Common myeloid progenitor, CD34-positive (primary cell): ENCODE measurements around the gene BCAR3.

ENCODE experiments used
- CTCF ChIA-PET: fragments of 350-600 bp; sonication (Branson Sonifier 250); formaldehyde crosslinking; loops from one replicate; lab custom pipeline; 2021; ENCODE audit warnings: antibody characterized with exemption; lab: Charles Lee
- POLR2A ChIA-PET: fragments of 350-600 bp; sonication (Branson Sonifier 250); formaldehyde crosslinking; loops from one replicate; lab custom pipeline; 2021; ENCODE audit warnings: antibody characterized with exemption; lab: Charles Lee
- DNase-seq, 3 donors: peaks; one replicate each; pipeline versions ENCODE4 v3.0.0 to v3.0.0-alpha.2; 2013
- H3K27ac ChIP-seq, 2 experiments: 1 replicate in 1 of 2; 2 replicates in 1 of 2; pipeline ENCODE4 v1.7.0; 2013; ENCODE audit warnings: inconsistent platforms in 2 of 2, low read length in 2 of 2, mild to moderate bottlenecking in 2 of 2, low read depth in 1 of 2, moderate library complexity in 1 of 2; ENCODE audit not compliant: severe bottlenecking in 2 of 2, insufficient read depth in 1 of 2, poor library complexity in 1 of 2
- H3K27me3 ChIP-seq, 5 experiments: replicated peaks in 2 of 5; 1 replicate in 3 of 5; 2 replicates in 2 of 5; pipeline versions ENCODE4 v1.6.1 to v1.7.0; 2013; ENCODE audit warnings: low read length in 4 of 5, mild to moderate bottlenecking in 2 of 5, moderate library complexity in 2 of 5, inconsistent platforms in 1 of 5; ENCODE audit not compliant: insufficient read depth in 5 of 5, control insufficient read depth in 4 of 5
- H3K36me3 ChIP-seq, 4 experiments: 1 replicate in 2 of 4; 2 replicates in 2 of 4; pipeline versions ENCODE4 v1.6.1 to v1.7.0; 2013; ENCODE audit warnings: low read length in 3 of 4, control low read depth in 1 of 4, mild to moderate bottlenecking in 1 of 4; ENCODE audit not compliant: control insufficient read depth in 4 of 4, insufficient read depth in 4 of 4
- H3K4me1 ChIP-seq, 4 experiments: 1 replicate in 3 of 4; 2 replicates in 1 of 4; pipeline versions ENCODE4 v1.6.1 to v1.7.1; 2013; ENCODE audit warnings: low read length in 3 of 4, mild to moderate bottlenecking in 3 of 4, control low read depth in 1 of 4, inconsistent platforms in 1 of 4, moderate library complexity in 1 of 4; ENCODE audit not compliant: control insufficient read depth in 4 of 4, insufficient read depth in 4 of 4; ENCODE audit errors: control extremely low read depth in 1 of 4
- H3K4me3 ChIP-seq, 7 experiments: 1 replicate in 4 of 7; 2 replicates in 3 of 7; pipeline versions ENCODE4 v1.5.1 to v1.7.0; 2013; ENCODE audit warnings: mild to moderate bottlenecking in 7 of 7, low read length in 6 of 7, moderate library complexity in 6 of 7, inconsistent platforms in 2 of 7, low read depth in 2 of 7, control low read depth in 1 of 7; ENCODE audit not compliant: insufficient read depth in 4 of 7, control insufficient read depth in 1 of 7; ENCODE audit errors: extremely low read depth in 1 of 7
- H3K9me3 ChIP-seq, 5 experiments: 1 replicate in 4 of 5; 2 replicates in 1 of 5; pipeline versions ENCODE4 v1.6.1 to v1.7.1; 2013; ENCODE audit warnings: low read length in 4 of 5, mild to moderate bottlenecking in 2 of 5, inconsistent platforms in 1 of 5, low read depth in 1 of 5, moderate library complexity in 1 of 5; ENCODE audit not compliant: control insufficient read depth in 4 of 5, insufficient read depth in 2 of 5; ENCODE audit errors: control extremely low read depth in 1 of 5
- WGBS: methylation state at CpG from one replicate; pipeline ENCODE4 v1.1.5; 2013; ENCODE audit not compliant: insufficient coverage; 5-methylcytosine and 5-hydroxymethylcytosine counted together

Gene BCAR3

GRCh38 chr1:93577536-93578432, 103.9 kb downstream of the BCAR3 start:
- Histone ChIP-seq H3K9me3 (no peaks in the 10 kb centered on the region), H3K4me3 (no peak overlapping the region), H3K4me1 (no peaks in the 10 kb centered on the region), H3K36me3 (no peaks in the 10 kb centered on the region), H3K27me3 (no peaks in the 10 kb centered on the region), H3K27ac (no peak overlapping the region)
- 100% methylated on average over 17 of the region's 18 CpGs for WGBS
- DNase-seq: no peak
- ChIA-PET POLR2A (interaction anchor here (1.0 kb wide), 1 partner anchor 7 kb away, joined by 4 read pairs; no protein-coding TSS in a partner anchor), CTCF (no interaction called here)

- POLR2A ChIA-PET: no interaction called here
- no peak overlapping the region for H3K27ac ChIP-seq
- 100% methylated on average over 2 of the region's 2 CpGs for WGBS
- no peak for DNase-seq
- H3K9me3 ChIP-seq: no peaks in the 10 kb centered on the region
- H3K27me3 ChIP-seq: no peaks in the 10 kb centered on the region
- no peak overlapping the region for H3K4me3 ChIP-seq
- H3K36me3 ChIP-seq: no peaks in the 10 kb centered on the region
- no peaks in the 10 kb centered on the region for H3K4me1 ChIP-seq
- CTCF ChIA-PET: interaction anchor here (0.6 to 1.5 kb wide), 3 partner anchors 15 to 405 kb away, joined by 3 read pairs; no protein-coding TSS in a partner anchor
These were observed 104.9 kb downstream of the BCAR3 start for GRCh38 chr1:93576746-93577145.

GRCh38 chr1:93576346-93576745, 105.3 kb downstream of the BCAR3 start:
- H3K27ac ChIP-seq: no peak overlapping the region
- ChIA-PET POLR2A (interaction anchor here (0.6 kb wide), 1 partner anchor 399 kb away, joined by 3 read pairs; no protein-coding TSS in a partner anchor), CTCF (interaction anchor here (0.6 to 1.5 kb wide), 3 partner anchors 16 to 406 kb away, joined by 3 read pairs; no protein-coding TSS in a partner anchor)
- no peak overlapping the region for H3K4me3 ChIP-seq
- WGBS: 97% methylated on average over 8 of the region's 9 CpGs
- no peaks in the 10 kb centered on the region for H3K36me3 ChIP-seq
- H3K4me1 ChIP-seq: no peaks in the 10 kb centered on the region
- no peaks in the 10 kb centered on the region for H3K27me3 ChIP-seq
- no peak for DNase-seq
- no peaks in the 10 kb centered on the region for H3K9me3 ChIP-seq

- Histone ChIP-seq H3K9me3 (no peaks in the 10 kb centered on the region), H3K36me3 (peaks cover 0 to 2% (median 0%) of the 10 kb centered on the region in 4 experiments), H3K4me1 (no peaks in the 10 kb centered on the region), H3K27me3 (no peaks in the 10 kb centered on the region), H3K4me3 (no peak overlapping the region), H3K27ac (no peak overlapping the region)
- 98% methylated on average over 9 of the region's 10 CpGs for WGBS
- DNase-seq: no peak
- ChIA-PET CTCF (interaction anchor here (1.1 to 1.5 kb wide), 2 partner anchors 16 to 51 kb away, joined by 3 read pairs; no protein-coding TSS in a partner anchor), POLR2A (interaction anchor here (0.6 kb wide), 1 partner anchor 398 kb away, joined by 3 read pairs; no protein-coding TSS in a partner anchor)
These were observed 105.9 kb downstream of the BCAR3 start for GRCh38 chr1:93575621-93576284.

GRCh38 chr1:93574991-93575390, 106.6 kb downstream of the BCAR3 start:
- Histone ChIP-seq H3K4me3 (no peak overlapping the region), H3K27me3 (no peaks in the 10 kb centered on the region), H3K4me1 (no peaks in the 10 kb centered on the region), H3K9me3 (no peaks in the 10 kb centered on the region), H3K36me3 (peaks cover 0 to 2% (median 0%) of the 10 kb centered on the region in 4 experiments), H3K27ac (no peak overlapping the region)
- 85% methylated on average over 6 of the region's 6 CpGs for WGBS
- no peak for DNase-seq
- CTCF ChIA-PET: interaction anchor here (1.1 kb wide), 1 partner anchor 52 kb away, joined by 3 read pairs; no protein-coding TSS in a partner anchor
- POLR2A ChIA-PET: no interaction called here

- ChIA-PET CTCF (no interaction called here), POLR2A (no interaction called here)
- Histone ChIP-seq H3K4me3 (no peak overlapping the region), H3K27me3 (no peaks in the 10 kb centered on the region), H3K27ac (no peak overlapping the region), H3K9me3 (no peaks in the 10 kb centered on the region), H3K36me3 (peaks cover 0 to 2% (median 0%) of the 10 kb centered on the region in 4 experiments), H3K4me1 (no peaks in the 10 kb centered on the region)
- no peak for DNase-seq
- 100% methylated on average over 3 of the region's 7 CpGs for WGBS
These were observed 107.1 kb downstream of the BCAR3 start for GRCh38 chr1:93574511-93574910.
